H1 (cell line): ENCODE data around the gene PATJ. TPM values are rescaled to one million over a fixed set of nuclear protein-coding genes. Genes with fewer than 3 reads are reported as not detected.

Experiments
- CTCF ChIA-PET: fragments of 300-600 bp; sonication (Branson Sonifier 250); formaldehyde crosslinking; loops from one replicate; lab custom pipeline; 2021; ENCODE audit not compliant: partially characterized antibody; lab: Charles Lee
- POLR2A ChIA-PET: fragments of 300-600 bp; sonication (Branson Sonifier 250); formaldehyde crosslinking; loops from one replicate; lab custom pipeline; 2021; ENCODE audit warnings: inconsistent platforms; ENCODE audit not compliant: partially characterized antibody; lab: Charles Lee
- DNase-seq, 2 experiments: peaks; one replicate each; pipeline versions ENCODE4 v3.0.0 to v3.0.0-alpha.2; 2010 to 2022; ENCODE audit warnings: low spot score in 2 of 2, low read depth in 1 of 2, mixed read lengths in 1 of 2
- FAIRE-seq: peaks from 2 replicates; lab custom pipeline; 2011; peaks lifted over from hg19 to GRCh38; lab: Jason Lieb, UNC
- H2AFZ ChIP-seq: 2 replicates; pipeline ENCODE4 v1.8.1; 2012; ENCODE audit warnings: low read length, inconsistent platforms
- H2AK5ac ChIP-seq: 2 replicates; pipeline ENCODE4 v1.6.1; 2013; ENCODE audit warnings: low read depth, low read length
- H2BK120ac ChIP-seq: replicated peaks from 2 replicates; pipeline ENCODE3; 2013; ENCODE audit warnings: low read depth, low read length, inconsistent platforms
- H2BK12ac ChIP-seq: 2 replicates; pipeline ENCODE4 v1.6.1; 2013; ENCODE audit warnings: low read depth, low read length
- H2BK15ac ChIP-seq: 2 replicates; pipeline ENCODE4 v1.6.1; 2013; ENCODE audit warnings: low read length
- H2BK20ac ChIP-seq: 2 replicates; pipeline ENCODE4 v1.6.1; 2013; ENCODE audit warnings: low read length
- H2BK5ac ChIP-seq: 2 replicates; pipeline ENCODE4 v1.6.1; 2013; ENCODE audit warnings: low read depth, low read length
- H3K14ac ChIP-seq: 2 replicates; pipeline ENCODE4 v1.6.1; 2013; ENCODE audit warnings: inconsistent platforms; ENCODE audit not compliant: insufficient read length
- H3K18ac ChIP-seq: 2 replicates; pipeline ENCODE4 v1.6.1; 2013; ENCODE audit warnings: low read length; ENCODE audit errors: extremely low read depth
- H3K23ac ChIP-seq: 2 replicates; pipeline ENCODE4 v1.6.1; 2013; ENCODE audit warnings: inconsistent platforms; ENCODE audit not compliant: insufficient read length
- H3K23me2 ChIP-seq: 2 replicates; pipeline ENCODE4 v1.6.1; 2013; ENCODE audit warnings: low read depth, low read length
- H3K27ac ChIP-seq: 2 replicates; pipeline ENCODE4 v1.6.1; 2011; ENCODE audit warnings: low read depth, low read length, inconsistent platforms
- H3K27me3 ChIP-seq, 4 experiments: replicated peaks in 1 of 4; 1 replicate in 1 of 4; 2 replicates in 3 of 4; pipeline versions ENCODE4 v1.6.1 to v1.8.1; 2011 to 2013; ENCODE audit warnings: low read length in 3 of 4, mild to moderate bottlenecking in 3 of 4, inconsistent platforms in 2 of 4, mixed read lengths in 2 of 4, moderate library complexity in 1 of 4; ENCODE audit not compliant: control insufficient read depth in 3 of 4, insufficient read depth in 3 of 4; ENCODE audit errors: extremely low read depth in 1 of 4
- H3K36me3 ChIP-seq, 4 experiments: 2 replicates each; pipeline versions ENCODE4 v1.6.1 to v1.8.1; 2011 to 2013; ENCODE audit warnings: mild to moderate bottlenecking in 4 of 4, low read length in 3 of 4, moderate library complexity in 2 of 4, control low read depth in 1 of 4, inconsistent platforms in 1 of 4; ENCODE audit not compliant: insufficient read depth in 4 of 4, control insufficient read depth in 2 of 4
- H3K4ac ChIP-seq: replicated peaks from 2 replicates; pipeline ENCODE3; 2013; ENCODE audit warnings: low read length, low read depth, mixed read lengths, inconsistent platforms; ENCODE audit not compliant: insufficient read length
- H3K4me1 ChIP-seq, 4 experiments: replicated peaks in 1 of 4; 1 replicate in 1 of 4; 2 replicates in 3 of 4; pipeline versions ENCODE4 v1.6.1 to v1.8.1; 2011 to 2013; ENCODE audit warnings: low read length in 3 of 4, inconsistent platforms in 2 of 4, mixed read lengths in 1 of 4; ENCODE audit not compliant: insufficient read depth in 4 of 4, control insufficient read depth in 3 of 4
- H3K4me2 ChIP-seq, 2 experiments: 2 replicates each; pipeline versions ENCODE4 v1.6.1 to v1.8.1; 2011 to 2013; ENCODE audit warnings: low read depth in 2 of 2, low read length in 2 of 2, control low read depth in 1 of 2, inconsistent platforms in 1 of 2, mild to moderate bottlenecking in 1 of 2; ENCODE audit not compliant: insufficient read depth in 1 of 2
- H3K4me3 ChIP-seq, 4 experiments: fragments of 200-600, 300-600 bp in 1 of 4; sonication (generic), shearing (Covaris generic), sonication (Bioruptor Twin) in 1 of 4; 2 replicates each; pipeline versions ENCODE4 v1.5.1 to v1.8.1; 2011 to 2016; ENCODE audit warnings: low read length in 4 of 4, low read depth in 3 of 4, control low read depth in 2 of 4, inconsistent platforms in 2 of 4, mild to moderate bottlenecking in 2 of 4, mixed read lengths in 1 of 4, moderate library complexity in 1 of 4; ENCODE audit not compliant: insufficient read depth in 2 of 4; ENCODE audit errors: extremely low read depth in 1 of 4
- H3K56ac ChIP-seq: replicated peaks from 2 replicates; pipeline ENCODE3; 2013; ENCODE audit warnings: low read depth, mild to moderate bottlenecking, mixed read lengths, low read length, inconsistent platforms; ENCODE audit not compliant: insufficient read length
- H3K79me1 ChIP-seq: 2 replicates; pipeline ENCODE4 v1.6.1; 2013; ENCODE audit warnings: low read depth, low read length, control low read depth
- H3K79me2 ChIP-seq, 2 experiments: 2 replicates each; pipeline versions ENCODE4 v1.6.1 to v1.8.1; 2012 to 2013; ENCODE audit warnings: low read length in 2 of 2, mild to moderate bottlenecking in 2 of 2, inconsistent platforms in 1 of 2; ENCODE audit not compliant: insufficient read depth in 2 of 2, control insufficient read depth in 1 of 2
- H3K9ac ChIP-seq, 4 experiments: replicated peaks in 1 of 4; 1 replicate in 1 of 4; 2 replicates in 3 of 4; pipeline versions ENCODE4 v1.6.1 to v1.8.1; 2011 to 2013; ENCODE audit warnings: low read depth in 3 of 4, low read length in 3 of 4, control low read depth in 2 of 4, mild to moderate bottlenecking in 2 of 4, moderate library complexity in 2 of 4, inconsistent platforms in 1 of 4; ENCODE audit errors: extremely low read depth in 1 of 4
- H3K9me3 ChIP-seq, 2 experiments: 2 replicates each; pipeline versions ENCODE4 v1.6.1 to v1.8.1; 2012 to 2013; ENCODE audit warnings: mild to moderate bottlenecking in 2 of 2, moderate library complexity in 2 of 2, control low read depth in 1 of 2, inconsistent platforms in 1 of 2, low read depth in 1 of 2, low read length in 1 of 2, mixed read lengths in 1 of 2; ENCODE audit not compliant: insufficient read depth in 2 of 2
- H4K20me1 ChIP-seq, 2 experiments: replicated peaks in 1 of 2; 2 replicates each; pipeline versions ENCODE3 to v1.8.1; 2011 to 2013; ENCODE audit warnings: inconsistent platforms in 2 of 2, low read length in 2 of 2, mild to moderate bottlenecking in 1 of 2; ENCODE audit not compliant: insufficient read depth in 2 of 2, control insufficient read depth in 1 of 2
- H4K5ac ChIP-seq: 2 replicates; pipeline ENCODE4 v1.6.1; 2013; ENCODE audit warnings: low read length, low read depth, mixed read lengths, inconsistent platforms; ENCODE audit not compliant: insufficient read length
- H4K8ac ChIP-seq: 2 replicates; pipeline ENCODE4 v1.8.0; 2013; ENCODE audit warnings: mild to moderate bottlenecking, moderate library complexity, low read length, inconsistent platforms; ENCODE audit not compliant: insufficient read depth; ENCODE audit errors: extremely low read depth
- H4K91ac ChIP-seq: replicated peaks from 2 replicates; pipeline ENCODE3; 2013; ENCODE audit warnings: low read length, mixed read lengths, inconsistent platforms; ENCODE audit not compliant: insufficient read length
- ATF2 ChIP-seq: IDR thresholded peaks from 2 replicates; pipeline ENCODE4 v1.6.1; 2012; ENCODE audit warnings: low read length, inconsistent platforms
- CHD2 ChIP-seq: IDR thresholded peaks from 2 replicates; pipeline ENCODE4 v1.6.1; 2012; ENCODE audit warnings: low read length, improper control_type of control experiment
- CREB1 ChIP-seq: IDR thresholded peaks from 2 replicates; pipeline ENCODE4 v1.6.1; 2012; ENCODE audit warnings: inconsistent platforms
- EP300 ChIP-seq, 2 experiments: IDR thresholded peaks; 1 replicate in 1 of 2; 2 replicates in 1 of 2; pipeline ENCODE4 v1.6.1; 2011 to 2012; ENCODE audit warnings: low read depth in 2 of 2, low read length in 2 of 2, mild to moderate bottlenecking in 2 of 2, borderline replicate concordance in 1 of 2, inconsistent platforms in 1 of 2, moderate library complexity in 1 of 2
- JUN ChIP-seq: IDR thresholded peaks from 2 replicates; pipeline ENCODE4 v1.6.1; 2011; ENCODE audit warnings: low read depth, mild to moderate bottlenecking, improper control_type of control experiment, low read length
- KDM5A ChIP-seq: fragments of 200-600 bp; IDR thresholded peaks from 2 replicates; pipeline ENCODE4 v1.7.1; 2012; ENCODE audit warnings: mild to moderate bottlenecking, low read length, inconsistent platforms, mixed read lengths
- POLR2AphosphoS5 ChIP-seq: IDR thresholded peaks from 2 replicates; pipeline ENCODE4 v1.6.1; 2011; ENCODE audit warnings: low read depth, low read length
- WGBS, 2 experiments: shearing (Covaris generic) in 1 of 2; methylation state at CpG; one replicate each; pipeline versions ENCODE4 v1.1.6 to v1.1.7; 2013 to 2015; ENCODE audit warnings: low lambda C conversion rate in 2 of 2, mixed read lengths in 2 of 2, inconsistent platforms in 1 of 2, low coverage in 1 of 2, missing lambda C conversion rate in 1 of 2; ENCODE audit not compliant: insufficient replicate concordance in 2 of 2, insufficient coverage in 1 of 2, insufficient read length in 1 of 2; ENCODE audit errors: extremely low coverage in 1 of 2, missing lambda C conversion rate in 1 of 2; 5-methylcytosine and 5-hydroxymethylcytosine counted together
- polyA plus RNA-seq, 7 experiments: library from polyadenylated mRNA; depleted of rRNA in 3 of 7; stranded (reverse) in 5 of 7; unstranded in 2 of 7; fragments of >200 nt in 5 of 7; fragments of 200-250 nt in 2 of 7; gene quantifications; 1 replicate in 5 of 7; 2 replicates in 1 of 7; 4 replicates in 1 of 7; pipeline versions ENCODE4 v1.2.1 to v1.2.3, GENCODE V29; 2011 to 2013; ENCODE audit warnings: missing spikeins in 2 of 7, mixed read lengths in 2 of 7
- total RNA-seq: library from RNA; stranded (reverse); fragmentation: NEBNext Ultra II Directional; extraction: Animal tissue kit (Norgen Biotek cat#: 25700); gene quantifications from 2 replicates; pipeline ENCODE4 v1.2.1, GENCODE V29; 2021

Gene PATJ
- total and polyA plus RNA-seq, 2 of the 8 experiments (the other 6 are each of a cell fraction or from before 2014, with no cell fraction given) = 8.2 to 55.6 TPM

GRCh38 chr1:62003777-62004176, 261.5 kb downstream of the PATJ start:
- no peaks in the 10 kb centered on the region for H3K4me1 ChIP-seq
- H3K9me3 ChIP-seq = no peaks in the 10 kb centered on the region
- no peak overlapping the region for H2BK20ac ChIP-seq
- no peak overlapping the region for H3K9ac ChIP-seq
- no peaks in the 10 kb centered on the region for H3K79me1 ChIP-seq
- no peaks in the 10 kb centered on the region for H4K20me1 ChIP-seq
- H3K4ac ChIP-seq = no peak overlapping the region
- H2BK15ac ChIP-seq = no peak overlapping the region
- FAIRE-seq = peak; percentile 13
- no peak overlapping the region for H2AK5ac ChIP-seq
- H4K8ac ChIP-seq = no peak overlapping the region
- H3K14ac ChIP-seq = no peak overlapping the region
- ChIA-PET POLR2A (no interaction called here), CTCF (interaction anchor here (1.0 kb wide), 1 partner anchor 16 kb away, joined by 3 read pairs; no protein-coding TSS in a partner anchor)
- no peak overlapping the region for H3K4me3 ChIP-seq
- H3K27me3 ChIP-seq = no peaks in the 10 kb centered on the region
- WGBS, 2 experiments = 87% methylated on average over 2 of the region's 2 CpGs; no CpG with 5 or more reads in 1 of the 2 experiments
- no peak overlapping the region for H3K27ac ChIP-seq
- no peak overlapping the region for H3K18ac ChIP-seq
- H2BK12ac ChIP-seq = no peak overlapping the region
- H3K56ac ChIP-seq = no peak overlapping the region
- H4K91ac ChIP-seq = no peak overlapping the region
- H2BK120ac ChIP-seq = no peak overlapping the region
- H2AFZ ChIP-seq = no peak overlapping the region
- no peak for DNase-seq
- H4K5ac ChIP-seq = no peak overlapping the region
- H3K23me2 ChIP-seq = no peaks in the 10 kb centered on the region; the same call in 1 of the 2 replicates
- H3K4me2 ChIP-seq = no peak overlapping the region
- no peaks in the 10 kb centered on the region for H3K79me2 ChIP-seq
- no peak overlapping the region for H2BK5ac ChIP-seq
- no peaks in the 10 kb centered on the region; a peak in 1 of 8 replicates for H3K36me3 ChIP-seq
- H3K23ac ChIP-seq = no peak overlapping the region
- TF ChIP-seq POLR2AphosphoS5 = no peak
- no peak for TF ChIP-seq EP300 (IDR thresholded peaks at IDR 0.05; ENCODE audit: borderline replicate concordance in 1 of 2, low read depth in 2 of 2, low read length in 2 of 2)
- TF ChIP-seq ATF2 = no peak
- TF ChIP-seq KDM5A = no peak
- no peak for TF ChIP-seq CHD2
- TF ChIP-seq CREB1 = no peak
- no peak for TF ChIP-seq JUN
